HPDE6-E6E7 (cell line): ENCODE results near the gene CAVIN3.

Experiments
- DNase-seq: peaks from one replicate; pipeline ENCODE4 v3.0.0; 2011; ENCODE audit warnings: missing footprints; ENCODE audit errors: extremely low spot score

CAVIN3 gene, protein sequence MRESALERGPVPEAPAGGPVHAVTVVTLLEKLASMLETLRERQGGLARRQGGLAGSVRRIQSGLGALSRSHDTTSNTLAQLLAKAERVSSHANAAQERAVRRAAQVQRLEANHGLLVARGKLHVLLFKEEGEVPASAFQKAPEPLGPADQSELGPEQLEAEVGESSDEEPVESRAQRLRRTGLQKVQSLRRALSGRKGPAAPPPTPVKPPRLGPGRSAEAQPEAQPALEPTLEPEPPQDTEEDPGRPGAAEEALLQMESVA

GRCh38 chr11:6320411-6321155 lies at the start of gene CAVIN3:
Gene CAVIN3 (minus strand): TSS chr11:6320501. CDS start chr11:6320476, 25 bp downstream.
- no peak for DNase-seq

GRCh38 chr11:6365659-6366058 lies 45.4 kb upstream of the CAVIN3 start:
- no peak for DNase-seq

DNA sequence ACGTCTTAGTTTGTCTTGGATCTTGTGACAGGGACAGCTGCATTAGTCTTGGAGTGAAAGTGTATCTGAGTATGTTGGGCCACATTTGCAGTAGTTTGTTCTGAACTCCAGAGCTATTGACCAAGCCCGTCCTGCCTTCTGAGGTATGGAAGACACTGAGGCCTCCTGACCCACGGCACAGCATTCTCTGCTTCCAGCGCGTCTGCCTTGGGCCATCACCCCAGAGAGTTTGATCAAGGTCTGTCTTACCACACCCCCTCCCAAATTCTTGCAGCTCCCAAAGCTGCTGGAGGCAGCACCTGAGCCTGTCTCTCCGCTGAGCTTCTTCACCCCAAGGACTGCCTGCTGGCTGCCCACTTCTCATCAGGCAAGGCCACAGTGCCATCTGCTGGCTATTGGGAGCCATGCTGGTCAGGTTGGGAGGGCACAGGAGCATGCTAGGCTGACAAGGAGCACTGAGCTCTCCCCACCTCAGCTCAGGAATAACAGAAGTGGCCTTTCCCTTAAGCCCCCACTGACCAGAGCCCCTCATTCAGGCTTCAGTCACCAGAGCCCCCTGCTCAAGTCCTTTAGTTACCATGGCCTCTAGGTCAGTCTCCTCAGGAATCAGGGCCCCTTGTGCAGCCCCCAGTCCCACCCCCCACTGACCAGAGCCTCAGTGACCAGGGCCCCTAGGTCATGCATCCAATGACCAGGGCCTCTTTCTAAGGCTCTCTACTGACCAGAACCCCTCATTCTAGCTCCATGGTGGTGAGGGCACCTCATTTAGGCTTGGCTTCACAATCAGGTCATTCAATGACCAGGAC lies 42.8 kb upstream of the CAVIN3 start:
- peak; percentile 65 for DNase-seq

- no peak for DNase-seq
These were observed 42.0 kb upstream of the CAVIN3 start for GRCh38 chr11:6362185-6362872.

GRCh38 chr11:6360183-6360582 lies 39.9 kb upstream of the CAVIN3 start:
- no peak for DNase-seq

DNA sequence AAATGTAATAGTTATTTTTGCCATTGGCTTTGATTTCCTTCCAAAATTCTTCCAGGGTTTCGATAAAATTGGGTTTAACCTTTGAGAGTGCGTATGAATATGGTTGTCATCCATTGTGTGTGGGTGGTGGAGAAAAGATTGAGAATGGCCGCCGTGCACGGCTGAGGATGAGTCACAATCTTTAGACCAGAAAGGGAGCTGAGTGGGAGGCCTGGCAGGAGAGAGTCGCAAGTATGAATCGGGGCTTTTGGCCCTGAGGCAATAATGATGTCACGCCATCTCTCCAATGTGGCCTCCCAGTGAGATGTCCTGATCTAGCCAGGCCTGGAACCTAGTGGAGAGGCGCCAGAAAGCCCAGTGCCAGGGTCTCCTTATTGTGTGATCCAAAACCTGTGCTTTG lies 36.9 kb upstream of the CAVIN3 start:
- peak; percentile 40 for DNase-seq

- no peak for DNase-seq
These were observed 36.3 kb upstream of the CAVIN3 start for GRCh38 chr11:6356503-6357055.

DNA sequence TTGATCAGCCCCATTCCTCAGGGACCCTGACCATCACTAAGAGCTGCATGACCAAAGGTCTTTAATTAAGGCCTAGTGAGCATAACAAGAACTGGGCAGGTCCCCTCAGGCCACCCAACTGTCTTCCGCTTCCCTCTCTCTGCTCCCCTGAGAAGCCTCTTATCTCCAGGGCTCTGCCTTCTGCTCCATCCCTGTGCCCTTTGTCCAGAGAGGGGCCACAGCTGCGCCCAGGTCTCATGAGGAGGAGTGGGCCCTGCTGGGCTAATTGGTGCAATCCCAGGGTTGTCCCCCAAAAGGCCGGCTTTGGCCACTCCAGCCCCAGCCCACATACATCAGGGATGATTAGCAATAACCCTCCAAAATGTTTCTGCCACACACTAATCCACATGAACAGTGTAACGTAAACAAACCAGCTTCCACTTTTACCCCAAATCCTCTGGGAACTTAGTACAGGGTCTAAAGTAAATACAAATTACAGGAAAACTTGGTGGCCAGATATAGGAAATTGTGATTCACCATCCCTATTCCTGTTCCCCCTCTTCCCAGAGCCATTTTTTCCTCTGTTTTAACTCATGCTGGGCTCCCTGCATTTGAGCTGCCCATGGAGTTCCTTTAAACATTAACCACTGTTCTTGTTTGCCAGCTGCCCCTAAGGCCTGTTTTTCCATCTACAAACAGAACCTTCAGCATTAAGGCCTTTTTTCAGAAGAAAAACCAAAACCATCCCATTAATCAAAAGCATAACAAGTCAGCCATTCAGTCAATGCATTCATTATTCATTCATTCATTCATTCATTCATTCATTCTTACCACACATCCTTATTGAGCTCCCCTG lies 34.6 kb upstream of the CAVIN3 start:
- no peak for DNase-seq

GRCh38 chr11:6353367-6353987 lies 33.2 kb upstream of the CAVIN3 start:
- peak; percentile 38 for DNase-seq

DNA sequence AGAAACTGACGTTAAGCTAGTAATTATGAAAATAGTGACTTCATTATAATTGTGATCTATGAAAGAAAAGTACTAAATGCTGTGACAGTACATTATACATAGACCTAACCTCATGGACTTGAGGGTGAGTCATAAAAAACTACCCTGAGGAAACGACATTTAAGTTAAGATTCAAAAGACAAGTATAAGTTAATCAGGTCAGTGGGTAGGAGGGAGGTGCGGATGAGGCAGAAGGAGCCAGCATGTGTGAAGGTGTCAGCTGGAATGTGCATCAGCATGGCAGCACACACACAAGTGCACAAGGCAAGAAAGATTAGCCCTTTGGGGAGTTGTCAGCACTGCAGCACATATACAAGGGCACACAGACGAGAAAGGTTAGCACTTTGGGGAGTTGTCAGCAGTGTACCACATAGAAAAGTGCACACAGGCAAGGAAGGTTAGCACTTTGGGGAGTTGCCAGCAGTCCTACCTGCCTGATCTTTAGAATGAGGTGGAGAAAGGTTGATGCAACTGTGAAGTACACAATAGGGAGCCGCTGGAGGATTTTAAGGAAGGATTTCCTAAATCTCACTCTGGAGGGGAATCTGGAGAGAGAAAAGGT lies 31.6 kb upstream of the CAVIN3 start:
- no peak for DNase-seq

DNA sequence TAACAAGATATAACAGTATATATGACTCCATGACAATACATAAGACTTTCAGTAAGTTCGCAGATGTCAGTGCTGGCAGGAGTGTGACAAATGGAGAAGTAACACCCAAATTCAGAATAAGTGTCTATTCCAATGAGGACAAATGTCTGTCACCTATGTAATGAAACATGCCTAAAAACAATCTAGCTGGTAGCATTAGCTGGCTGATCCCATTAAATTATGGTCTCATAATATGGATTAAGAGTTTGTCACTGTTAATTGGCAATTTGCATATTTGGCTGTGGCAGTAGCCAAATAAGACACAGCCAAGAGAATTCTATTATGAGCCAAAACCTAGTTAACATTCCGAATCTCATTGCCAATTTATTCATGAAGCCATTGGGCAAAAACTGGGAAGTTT lies 30.2 kb upstream of the CAVIN3 start:
- no peak for DNase-seq

GRCh38 chr11:6350043-6350442 lies 29.7 kb upstream of the CAVIN3 start:
- DNase-seq, result no peak

DNA sequence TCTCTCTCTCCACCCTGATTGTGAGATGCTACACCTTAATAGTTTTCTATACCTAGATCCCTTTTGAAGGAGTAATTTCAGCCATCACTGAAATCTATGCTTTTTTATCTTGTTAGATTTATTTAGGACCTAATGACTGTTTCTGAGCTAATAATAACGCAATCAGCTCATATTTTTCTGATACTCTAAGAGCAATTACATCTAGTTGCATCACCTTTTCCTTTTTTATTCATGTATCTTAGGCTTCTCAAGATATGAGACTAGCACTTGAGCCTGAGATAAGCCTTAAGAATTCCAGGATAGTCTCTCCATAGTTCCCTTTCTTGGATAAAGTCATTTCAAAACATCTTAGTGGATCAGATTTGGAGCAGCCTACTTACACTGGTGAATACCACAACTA lies 25.1 kb upstream of the CAVIN3 start:
- no peak for DNase-seq

DNA sequence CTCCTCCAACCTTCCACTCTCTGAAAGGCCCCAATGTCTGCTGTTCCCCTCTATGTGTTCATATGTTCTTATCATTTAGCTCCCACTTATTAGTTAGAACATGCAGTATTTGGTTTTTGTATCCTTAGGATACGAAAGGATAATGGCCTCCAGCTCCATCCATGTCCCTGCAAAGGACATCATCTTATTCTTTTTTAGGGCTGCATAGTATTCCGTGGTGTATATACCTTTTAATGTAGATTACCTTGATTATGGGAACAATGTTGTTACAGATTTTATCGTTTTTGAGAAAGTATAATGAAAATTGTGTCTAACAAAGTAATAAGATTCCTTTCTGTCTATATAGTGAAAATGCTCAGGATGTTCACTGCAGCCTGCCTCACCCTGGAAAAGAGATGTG lies 16.0 kb upstream of the CAVIN3 start:
- DNase-seq, result no peak

- no peak for DNase-seq
These were observed 14.5 kb upstream of the CAVIN3 start for GRCh38 chr11:6334806-6335205.

DNA sequence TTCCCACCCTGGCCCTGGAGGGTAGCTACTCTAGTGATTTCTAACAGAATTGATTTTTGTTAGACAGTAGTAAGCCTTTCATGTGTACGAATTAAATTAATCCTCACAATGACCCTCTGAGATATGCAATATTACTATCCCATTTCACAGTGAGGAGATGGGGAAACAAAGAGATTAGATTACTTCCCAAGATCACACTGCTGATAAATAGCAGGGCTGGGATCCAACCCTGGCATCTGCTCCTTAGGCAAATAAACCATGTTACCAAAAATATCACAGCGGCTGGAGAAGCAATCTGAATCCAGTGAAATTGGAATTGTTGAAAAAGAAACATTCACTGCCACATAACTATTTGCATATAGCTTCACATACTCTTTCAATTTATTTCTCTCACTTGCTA lies 12.8 kb upstream of the CAVIN3 start:
- DNase-seq, result no peak

DNA sequence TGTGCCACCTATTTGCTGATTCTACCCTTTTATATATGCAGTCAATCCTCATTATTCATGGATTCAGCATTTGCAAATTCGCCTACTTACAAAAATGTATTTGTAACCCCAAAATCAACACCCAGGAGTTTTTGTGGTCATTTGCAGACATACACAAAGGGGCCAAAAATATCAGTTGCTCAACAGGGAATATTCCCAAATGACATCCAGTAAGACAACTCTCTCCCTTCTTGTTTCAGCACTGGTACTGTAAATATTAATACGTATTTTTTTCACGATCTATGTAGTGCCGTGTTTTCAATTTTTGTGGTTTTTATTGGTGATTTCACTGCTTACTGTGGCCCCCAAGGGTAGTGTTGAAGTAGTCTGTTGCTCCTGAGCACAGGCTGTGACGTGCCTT lies 11.8 kb upstream of the CAVIN3 start:
- no peak for DNase-seq

- no peak for DNase-seq
These were observed 8.0 kb upstream of the CAVIN3 start for GRCh38 chr11:6328321-6328720.

- DNase-seq, result no peak
These were observed 7.5 kb upstream of the CAVIN3 start for GRCh38 chr11:6327806-6328205.

DNA sequence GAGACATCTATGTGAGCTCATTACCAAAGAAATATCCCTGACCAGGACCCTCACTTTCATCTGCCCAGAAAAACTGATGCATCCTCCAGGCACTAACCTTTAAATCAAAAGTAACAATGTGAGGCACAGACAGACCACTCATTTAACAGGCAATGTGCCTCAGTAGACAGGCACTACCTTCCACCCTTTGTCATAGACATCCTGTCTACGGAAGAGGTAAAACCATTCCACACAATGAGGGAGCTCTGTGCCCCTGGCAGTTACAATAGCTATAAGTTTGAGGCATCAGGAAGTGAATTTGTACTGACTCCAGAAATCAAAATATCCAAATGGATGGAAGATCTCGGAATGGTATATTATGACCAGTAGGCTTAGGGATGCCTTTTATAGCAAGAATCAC lies 6.7 kb upstream of the CAVIN3 start:
- DNase-seq, result no peak
